HCT116 (cell line): ENCODE measurements around the gene SDK2. TPM values are rescaled to one million over a fixed set of nuclear protein-coding genes. Genes with fewer than 3 reads are reported as not detected.

Experiments
- ATAC-seq: fragments of 200-7000 bp; cut with Tn5 transposase; 2 replicates; pipeline ENCODE4 v1.9.1; 2020; ENCODE audit warnings: mild to moderate bottlenecking, moderate library complexity
- BruUV-seq: library from RNA; stranded (reverse); fragments of 400-500 nt; replicated peaks from 2 replicates; lab custom pipeline; 2021; lab: Mats Ljungman, UMichigan
- CTCF ChIA-PET: fragments of 300-600 bp; sonication (Branson Sonifier 250); formaldehyde crosslinking; loops from one replicate; lab custom pipeline; 2021; ENCODE audit warnings: antibody characterized with exemption; lab: Charles Lee
- POLR2A ChIA-PET: fragments of 300-600, 350-600 bp; sonication (Branson Sonifier 250); formaldehyde crosslinking; loops from one replicate; lab custom pipeline; 2021; ENCODE audit warnings: antibody characterized with exemption; lab: Charles Lee
- RAD21 ChIA-PET, 2 experiments: fragments of 300-600 bp; sonication (Branson Sonifier 250); formaldehyde crosslinking; loops; one replicate each; lab custom pipeline; 2023; ENCODE audit warnings: low total read pairs in 2 of 2; ENCODE audit not compliant: uncharacterized antibody in 2 of 2, unreplicated experiment in 2 of 2, low non-redundant PET in 1 of 2; lab: Charles Lee
- DNase-seq: peaks from one replicate; pipeline ENCODE4 v3.0.0-alpha.2; 2010; ENCODE audit warnings: low read depth, low spot score
- H2AFZ ChIP-seq: fragments of 200-600 bp; shearing (Covaris generic), sonication (generic); 2 replicates; pipeline ENCODE4 v1.6.1; 2017; ENCODE audit warnings: low read depth, mixed run types, mixed read lengths, antibody characterized with exemption, low read length; ENCODE audit not compliant: poor library complexity, severe bottlenecking
- H3K27ac ChIP-seq: 2 replicates; pipeline ENCODE4 v1.5.1; 2012; ENCODE audit warnings: low read depth, low read length
- H3K27me3 ChIP-seq: fragments of 200-600 bp; sonication (generic); 2 replicates; pipeline ENCODE4 v1.6.1; 2016; ENCODE audit warnings: mixed run types, low read length, mixed read lengths; ENCODE audit not compliant: insufficient read depth
- H3K36me3 ChIP-seq, 2 experiments: fragments of 200-500 bp in 1 of 2; fragments of 200-600 bp in 1 of 2; sonication (Bioruptor generic) in 1 of 2; sonication (generic) in 1 of 2; 2 replicates each; pipeline versions ENCODE4 v1.5.1 to v1.6.1; 2014 to 2016; ENCODE audit warnings: low read length in 2 of 2, inconsistent platforms in 1 of 2, mixed read lengths in 1 of 2, mixed run types in 1 of 2; ENCODE audit not compliant: insufficient read depth in 2 of 2, control insufficient read depth in 1 of 2
- H3K4me1 ChIP-seq, 2 experiments: fragments of 200-600 bp in 1 of 2; sonication (generic) in 1 of 2; 2 replicates each; pipeline versions ENCODE4 v1.5.1 to v1.6.1; 2012 to 2017; ENCODE audit warnings: low read length in 2 of 2, inconsistent platforms in 1 of 2, mild to moderate bottlenecking in 1 of 2, mixed read lengths in 1 of 2, mixed run types in 1 of 2, moderate library complexity in 1 of 2; ENCODE audit not compliant: insufficient read depth in 2 of 2, control insufficient read depth in 1 of 2
- H3K4me2 ChIP-seq: fragments of 200-600 bp; sonication (generic); 2 replicates; pipeline ENCODE4 v1.6.1; 2017; ENCODE audit warnings: mixed run types, low read length, mixed read lengths
- H3K4me3 ChIP-seq, 2 experiments: fragments of 200-600 bp in 1 of 2; sonication (generic) in 1 of 2; replicated peaks in 1 of 2; 2 replicates each; pipeline ENCODE4 v1.5.1; 2011 to 2016; ENCODE audit warnings: low read length in 2 of 2, control low read depth in 1 of 2, low read depth in 1 of 2, mild to moderate bottlenecking in 1 of 2, mixed read lengths in 1 of 2, mixed run types in 1 of 2
- H3K79me2 ChIP-seq: fragments of 200-600 bp; sonication (generic); 2 replicates; pipeline ENCODE4 v1.6.1; 2017; ENCODE audit warnings: mild to moderate bottlenecking, mixed run types, low read length, moderate library complexity, mixed read lengths; ENCODE audit not compliant: insufficient read depth
- H3K9ac ChIP-seq: fragments of 200-600 bp; sonication (generic); 2 replicates; pipeline ENCODE4 v1.6.1; 2016; ENCODE audit warnings: low read length, mixed read lengths
- H3K9me2 ChIP-seq: fragments of 200-600 bp; sonication (generic), shearing (Covaris generic); 2 replicates; pipeline ENCODE4 v1.6.1; 2017; ENCODE audit warnings: mixed run types, mild to moderate bottlenecking, moderate library complexity; ENCODE audit not compliant: insufficient read depth
- H3K9me3 ChIP-seq, 2 experiments: fragments of 200-500 bp in 1 of 2; fragments of 200-600 bp in 1 of 2; sonication (Bioruptor generic) in 1 of 2; sonication (generic) in 1 of 2; 2 replicates each; pipeline ENCODE4 v1.6.1; 2014 to 2017; ENCODE audit warnings: low read length in 2 of 2, mixed read lengths in 2 of 2, inconsistent platforms in 1 of 2, low read depth in 1 of 2, mild to moderate bottlenecking in 1 of 2, mixed run types in 1 of 2, moderate library complexity in 1 of 2; ENCODE audit not compliant: control insufficient read depth in 1 of 2, insufficient read depth in 1 of 2
- H4K20me1 ChIP-seq: fragments of 200-600 bp; sonication (generic), shearing (Covaris generic); 2 replicates; pipeline ENCODE4 v1.6.1; 2017; ENCODE audit warnings: mixed run types, mild to moderate bottlenecking, moderate library complexity; ENCODE audit not compliant: insufficient read depth
- CBX3 ChIP-seq: IDR thresholded peaks from 2 replicates; pipeline ENCODE4 v1.6.1; 2012; ENCODE audit warnings: low read depth
- EGR1 ChIP-seq: IDR thresholded peaks from 2 replicates; pipeline ENCODE4 v1.6.1; 2012; ENCODE audit warnings: low read depth
- ELF1 ChIP-seq: IDR thresholded peaks from 2 replicates; pipeline ENCODE4 v1.6.1; 2012; ENCODE audit warnings: low read depth, borderline replicate concordance
- EZH2phosphoT487 ChIP-seq: fragments of 200-600 bp; IDR thresholded peaks from 2 replicates; pipeline ENCODE4 v1.6.1; 2018; ENCODE audit warnings: antibody characterized with exemption, borderline replicate concordance
- FOSL1 ChIP-seq: IDR thresholded peaks from 2 replicates; pipeline ENCODE4 v1.6.1; 2012; ENCODE audit warnings: low read depth
- POLR2A ChIP-seq: IDR thresholded peaks from 2 replicates; pipeline ENCODE4 v1.7.0; 2011; ENCODE audit warnings: borderline replicate concordance; ENCODE audit not compliant: insufficient read depth, insufficient read length; ENCODE audit errors: extremely low read depth
- RAD21 ChIP-seq: IDR thresholded peaks from 2 replicates; pipeline ENCODE4 v1.6.1; 2012; ENCODE audit warnings: low read depth, mild to moderate bottlenecking
- REST ChIP-seq: IDR thresholded peaks from 2 replicates; pipeline ENCODE4 v1.6.1; 2012; ENCODE audit warnings: low read depth
- SIN3A ChIP-seq: IDR thresholded peaks from 2 replicates; pipeline ENCODE4 v1.6.1; 2012; ENCODE audit warnings: low read depth
- SP1 ChIP-seq: IDR thresholded peaks from 2 replicates; pipeline ENCODE4 v1.6.1; 2012; ENCODE audit warnings: low read depth
- SRF ChIP-seq: IDR thresholded peaks from 2 replicates; pipeline ENCODE4 v1.6.1; 2012; ENCODE audit warnings: low read depth
- TCF7L2 ChIP-seq: IDR thresholded peaks from 2 replicates; pipeline ENCODE4 v1.7.0; 2011; ENCODE audit warnings: borderline replicate concordance, inconsistent platforms; ENCODE audit not compliant: insufficient read depth, insufficient read length; ENCODE audit errors: extremely low read depth
- YY1 ChIP-seq: IDR thresholded peaks from 2 replicates; pipeline ENCODE4 v1.6.1; 2011; ENCODE audit warnings: low read length, low read depth, moderate library complexity, mild to moderate bottlenecking; ENCODE audit not compliant: insufficient replicate concordance; ENCODE audit errors: extremely low read depth
- ZBTB33 ChIP-seq: IDR thresholded peaks from 2 replicates; pipeline ENCODE4 v1.6.1; 2011; ENCODE audit warnings: mild to moderate bottlenecking, low read length, moderate library complexity; ENCODE audit not compliant: insufficient replicate concordance; ENCODE audit errors: extremely low read depth
- ZFX ChIP-seq: fragments of 450-650 bp; IDR thresholded peaks from 2 replicates; pipeline ENCODE4 v1.6.1; 2017
- ZNF274 ChIP-seq: fragments of 200-500 bp; sonication (Bioruptor generic); IDR thresholded peaks from 2 replicates; pipeline ENCODE4 v1.6.1; 2014; ENCODE audit warnings: mild to moderate bottlenecking, low read depth, low read length, inconsistent platforms
- intact Hi-C: fragments of 100-400 bp; cut with micrococcal nuclease; formaldehyde crosslinking; loops from 2 replicates; pipeline ENCODE4 v1.10.0; 2022
- total RNA-seq: library from RNA; stranded (reverse); gene quantifications from one replicate; pipeline ENCODE4 v1.2.1, GENCODE V29; 2021; ENCODE audit not compliant: unreplicated experiment
- TF ChIP-seq, protein P1 (sequence below): IDR thresholded peaks from 2 replicates; pipeline ENCODE4 v1.6.1; 2012
- TF ChIP-seq, protein P2 (sequence below): IDR thresholded peaks from 2 replicates; pipeline ENCODE4 v1.6.1; 2012
- TF ChIP-seq, protein P3 (sequence below), 3 experiments: fragments of 200-600 bp in 1 of 3; sonication (generic) in 1 of 3; IDR thresholded peaks in 2 of 3; conservative IDR thresholded peaks in 1 of 3; 2 replicates each; pipeline ENCODE4 v1.5.1; 2012 to 2017; ENCODE audit warnings: low read depth in 2 of 3, low read length in 2 of 3, antibody characterized with exemption in 1 of 3, borderline replicate concordance in 1 of 3, control low read depth in 1 of 3, mild to moderate bottlenecking in 1 of 3, mixed read lengths in 1 of 3, mixed run types in 1 of 3, moderate library complexity in 1 of 3; ENCODE audit not compliant: insufficient read depth in 1 of 3

Gene SDK2
- total RNA-seq, 1 experiment from 2014 or later: 0.10 TPM

DNA sequence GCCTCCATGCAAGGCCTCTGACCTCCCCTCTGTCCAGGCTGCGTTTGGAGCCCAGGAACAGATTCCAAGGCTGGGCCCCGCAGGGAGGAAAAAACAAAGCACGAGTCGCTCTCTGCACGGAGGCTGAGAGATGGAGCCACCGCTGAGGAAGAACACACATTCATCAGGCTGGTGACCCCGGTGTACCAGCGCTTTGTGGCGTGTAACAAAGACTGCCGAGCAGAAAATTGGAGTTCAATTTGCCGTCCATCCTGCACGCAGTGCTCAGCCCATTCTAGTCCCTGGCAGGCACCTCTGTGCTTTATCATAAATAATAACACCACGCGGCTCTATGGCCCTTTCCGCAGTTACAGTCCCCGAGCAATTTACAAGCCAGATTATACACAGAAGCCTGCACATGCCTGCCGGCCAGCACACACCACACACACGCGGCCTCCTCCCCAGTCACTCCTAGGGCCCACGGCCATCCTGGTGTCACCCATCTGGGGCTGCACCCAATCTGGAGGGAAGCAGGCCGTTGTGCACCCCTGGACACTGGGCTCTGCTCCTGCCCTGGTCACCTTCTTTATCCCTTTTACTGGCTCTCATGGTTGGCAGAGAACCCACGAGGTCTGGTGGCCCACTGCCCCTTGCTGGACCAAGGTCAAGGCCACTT, 124.4 kb downstream of the SDK2 start:
- Histone ChIP-seq H4K20me1 (no peaks in the 10 kb centered on the region), H2AFZ (no peak overlapping the region), H3K4me1 (no peaks in the 10 kb centered on the region), H3K9ac (no peak overlapping the region), H3K9me3 (no peaks in the 10 kb centered on the region), H3K4me2 (no peak overlapping the region), H3K36me3 (no peaks in the 10 kb centered on the region), H3K27me3 (peaks cover 15% of the 10 kb centered on the region), H3K27ac (no peak overlapping the region), H3K4me3 (no peak overlapping the region), H3K79me2 (no peaks in the 10 kb centered on the region), H3K9me2 (no peaks in the 10 kb centered on the region)
- CTCF ChIA-PET: no interaction called here
- RAD21 ChIA-PET: no interaction called here
- ATAC-seq: no peak
- no TSS peak for BruUV-seq
- intact Hi-C loops: no loop called here
- TF ChIP-seq, protein P1, sequence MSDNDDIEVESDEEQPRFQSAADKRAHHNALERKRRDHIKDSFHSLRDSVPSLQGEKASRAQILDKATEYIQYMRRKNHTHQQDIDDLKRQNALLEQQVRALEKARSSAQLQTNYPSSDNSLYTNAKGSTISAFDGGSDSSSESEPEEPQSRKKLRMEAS: no peak
- TF ChIP-seq REST (no peak), SRF (no peak), ZBTB33 (no peak), ZNF274 (no peak), CBX3 (no peak), YY1 (no peak), ELF1 (no peak), EZH2phosphoT487 (no peak), RAD21 (no peak), SP1 (no peak), POLR2A (no peak), SIN3A (no peak), EGR1 (no peak), ZFX (no peak), FOSL1 (no peak), TCF7L2 (no peak)
- TF ChIP-seq, protein P2, sequence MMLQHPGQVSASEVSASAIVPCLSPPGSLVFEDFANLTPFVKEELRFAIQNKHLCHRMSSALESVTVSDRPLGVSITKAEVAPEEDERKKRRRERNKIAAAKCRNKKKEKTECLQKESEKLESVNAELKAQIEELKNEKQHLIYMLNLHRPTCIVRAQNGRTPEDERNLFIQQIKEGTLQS: no peak
- TF ChIP-seq, protein P3, sequence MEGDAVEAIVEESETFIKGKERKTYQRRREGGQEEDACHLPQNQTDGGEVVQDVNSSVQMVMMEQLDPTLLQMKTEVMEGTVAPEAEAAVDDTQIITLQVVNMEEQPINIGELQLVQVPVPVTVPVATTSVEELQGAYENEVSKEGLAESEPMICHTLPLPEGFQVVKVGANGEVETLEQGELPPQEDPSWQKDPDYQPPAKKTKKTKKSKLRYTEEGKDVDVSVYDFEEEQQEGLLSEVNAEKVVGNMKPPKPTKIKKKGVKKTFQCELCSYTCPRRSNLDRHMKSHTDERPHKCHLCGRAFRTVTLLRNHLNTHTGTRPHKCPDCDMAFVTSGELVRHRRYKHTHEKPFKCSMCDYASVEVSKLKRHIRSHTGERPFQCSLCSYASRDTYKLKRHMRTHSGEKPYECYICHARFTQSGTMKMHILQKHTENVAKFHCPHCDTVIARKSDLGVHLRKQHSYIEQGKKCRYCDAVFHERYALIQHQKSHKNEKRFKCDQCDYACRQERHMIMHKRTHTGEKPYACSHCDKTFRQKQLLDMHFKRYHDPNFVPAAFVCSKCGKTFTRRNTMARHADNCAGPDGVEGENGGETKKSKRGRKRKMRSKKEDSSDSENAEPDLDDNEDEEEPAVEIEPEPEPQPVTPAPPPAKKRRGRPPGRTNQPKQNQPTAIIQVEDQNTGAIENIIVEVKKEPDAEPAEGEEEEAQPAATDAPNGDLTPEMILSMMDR (IDR thresholded peaks at IDR 0.05 in 2 of 3, conservative IDR thresholded peaks at IDR 0.05 in 1 of 3; ENCODE audit: borderline replicate concordance in 1 of 3, insufficient read depth in 1 of 3, low read depth in 2 of 3, low read length in 2 of 3): no peak
- no peak for DNase-seq
- POLR2A ChIA-PET: no interaction called here
